Mesangial cell (primary cell): ENCODE measurements around the gene PPP2R2B. TPM values are rescaled to one million over a fixed set of nuclear protein-coding genes. Genes with fewer than 3 reads are reported as not detected.

Experiments
- total RNA-seq: library from RNA; depleted of rRNA; stranded (reverse); fragments of >200 nt; gene quantifications from 2 replicates; pipeline ENCODE4 v1.2.3, GENCODE V29; 2015

PPP2R2B gene
- total RNA-seq, result 6.7 and 11.5 TPM in 2 replicates

DNA sequence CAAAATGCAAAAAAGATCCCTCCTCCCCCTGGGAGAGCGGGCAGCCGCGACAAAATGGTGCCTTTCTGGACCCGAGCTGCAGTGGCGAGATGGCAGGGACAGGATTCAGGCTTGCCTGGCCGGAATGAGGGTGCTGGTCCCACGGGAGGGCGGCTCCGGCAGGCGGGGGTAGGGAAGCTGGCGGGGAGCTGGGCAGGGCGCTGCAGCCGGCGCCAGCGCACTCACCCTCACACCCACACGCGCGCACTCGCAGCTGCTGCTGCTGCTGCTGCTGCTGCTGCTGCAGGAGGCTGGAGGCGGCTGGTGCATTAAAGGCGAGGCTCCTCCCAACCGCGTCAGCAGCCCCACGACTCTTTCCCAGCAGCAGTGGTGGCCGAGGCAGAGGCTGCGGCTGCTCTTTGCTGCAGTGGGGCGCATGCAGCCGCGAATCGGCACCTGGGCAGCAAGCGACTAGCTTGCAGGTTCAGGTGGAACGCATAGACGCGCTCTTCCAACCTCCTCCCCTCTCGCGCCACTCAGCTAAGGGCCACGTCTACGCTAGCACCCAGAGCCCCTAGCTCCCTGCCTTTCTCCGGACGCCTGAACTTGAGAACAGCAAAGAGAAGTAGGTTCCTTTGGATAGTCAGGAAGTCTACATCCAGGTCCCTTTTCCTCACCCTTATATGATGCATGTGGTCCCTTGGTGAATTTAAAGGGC lies at the start of gene PPP2R2B:
Gene PPP2R2B (minus strand): TSS at position 282 of the 697 bp plus-strand sequence.

